Left lobe of liver (tissue), 2 donors: ENCODE measurements around the gene MRPS34. TPM values are rescaled to one million over a fixed set of nuclear protein-coding genes. Genes with fewer than 3 reads are reported as not detected.
"Not testable (repeated sequence)": the region's sequence is repeated elsewhere in the genome, so short reads cannot be mapped to it uniquely, and the experiment has no call there.

Source experiments
- ATAC-seq: fragments of 200-7000 bp; cut with Tn5 transposase; one replicate; pipeline ENCODE4 v1.9.1; 2020; ENCODE audit warnings: mild to moderate bottlenecking, moderate library complexity
- DNase-seq: peaks from one replicate; pipeline ENCODE4 v3.0.0-alpha.2; 2020; ENCODE audit warnings: low spot score
- total RNA-seq: library from RNA; stranded (reverse); gene quantifications from one replicate; pipeline ENCODE4 v1.2.1, GENCODE V29; 2021
- donor health status: DM: no; HTN: no; CAD: no; lungs with moderate emphysema.
- donor health status: DM: no; HTN: yes; CAD: no.

The MRPS34 gene
- total RNA-seq: 61.4 TPM

- ATAC-seq (peak; percentile 72), DNase-seq (peak; percentile 87)
Observed at GRCh38 chr16:1772908-1773702, at the start of gene MRPS34. Gene MRPS34, minus strand, starts transcription at chr16:1773134. Its CDS starts 15 bp downstream, at chr16:1773119.

- DNase-seq: no peak
- no peak for ATAC-seq
Observed at GRCh38 chr16:1821861-1822611, 49.1 kb upstream of the MRPS34 start.

- ATAC-seq: no peak
- DNase-seq: no peak
Observed at GRCh38 chr16:1820946-1821290, 48.0 kb upstream of the MRPS34 start.

GRCh38 chr16:1820096-1820945 is 47.4 kb upstream of the MRPS34 start:
- DNase-seq: no peak
- no peak for ATAC-seq

GRCh38 chr16:1819611-1820010 is 46.7 kb upstream of the MRPS34 start:
- ATAC-seq (no peak), DNase-seq (no peak)

- ATAC-seq (no peak), DNase-seq (no peak)
Observed at GRCh38 chr16:1818873-1819525, 46.1 kb upstream of the MRPS34 start.

- DNase-seq: no peak
- ATAC-seq: peak; percentile 1
Observed at GRCh38 chr16:1818204-1818872, 45.4 kb upstream of the MRPS34 start.

- ATAC-seq (peak; percentile 64), DNase-seq (peak; percentile 79)
Observed at GRCh38 chr16:1817716-1818115, 44.8 kb upstream of the MRPS34 start.

- DNase-seq: no peak
- ATAC-seq: no peak
Observed at GRCh38 chr16:1817276-1817589, 44.3 kb upstream of the MRPS34 start.

GRCh38 chr16:1816396-1817275 is 43.7 kb upstream of the MRPS34 start:
- DNase-seq: peak; percentile 85
- ATAC-seq: peak; percentile 43

GRCh38 chr16:1815461-1815860 is 42.5 kb upstream of the MRPS34 start:
- ATAC-seq: no peak

GRCh38 chr16:1812732-1813163 is 39.8 kb upstream of the MRPS34 start:
- peak; percentile 90 for DNase-seq
- ATAC-seq: peak; percentile 88

More at GRCh38 chr16:1815461-1815860, 42.5 kb upstream of the MRPS34 start:
- no peak for DNase-seq

- ATAC-seq: no peak
- no peak for DNase-seq
Observed at GRCh38 chr16:1810536-1810935, 37.6 kb upstream of the MRPS34 start.

GRCh38 chr16:1810106-1810505 is 37.2 kb upstream of the MRPS34 start:
- ATAC-seq (no peak), DNase-seq (no peak)

GRCh38 chr16:1809281-1809801 is 36.4 kb upstream of the MRPS34 start:
- ATAC-seq: peak; percentile 6
- DNase-seq: no peak

- no peak for ATAC-seq
- no peak for DNase-seq
Observed at GRCh38 chr16:1808691-1809090, 35.8 kb upstream of the MRPS34 start.

GRCh38 chr16:1807626-1808025 is 34.7 kb upstream of the MRPS34 start:
- DNase-seq (no peak), ATAC-seq (no peak)

- ATAC-seq: peak; percentile 11
- no peak for DNase-seq
Observed at GRCh38 chr16:1800701-1801100, 27.8 kb upstream of the MRPS34 start.

GRCh38 chr16:1799263-1799662 is 26.3 kb upstream of the MRPS34 start:
- not testable (repeated sequence) for DNase-seq

More at GRCh38 chr16:1799263-1799662, 26.3 kb upstream of the MRPS34 start:
- not testable (repeated sequence) for ATAC-seq
